Panc1 (cell line): Measurements from ENCODE around the gene MROH2A. TPM values are rescaled to one million over a fixed set of nuclear protein-coding genes. Genes with fewer than 3 reads are reported as not detected.

Experiments
- ATAC-seq: fragments of 200-7000 bp; cut with Tn5 transposase; 2 replicates; pipeline ENCODE4 v1.9.1; 2020; ENCODE audit warnings: mild to moderate bottlenecking, moderate library complexity
- BruUV-seq: library from RNA; stranded (reverse); fragments of 400-500 nt; replicated peaks from 2 replicates; lab custom pipeline; 2021; lab: Mats Ljungman, UMichigan
- CTCF ChIA-PET: fragments of 300-600 bp; sonication (Branson Sonifier 250); formaldehyde crosslinking; loops from one replicate; lab custom pipeline; 2022; ENCODE audit warnings: antibody characterized with exemption; lab: Charles Lee
- POLR2A ChIA-PET: fragments of 300-600 bp; sonication (Branson Sonifier 250); formaldehyde crosslinking; loops from one replicate; lab custom pipeline; 2022; ENCODE audit warnings: antibody characterized with exemption; lab: Charles Lee
- DNase-seq: peaks from one replicate; pipeline ENCODE4 v3.0.0-alpha.2; 2010; ENCODE audit warnings: low read depth, low spot score
- H3K27ac ChIP-seq: 2 replicates; pipeline ENCODE4 v1.5.1; 2011; ENCODE audit warnings: mild to moderate bottlenecking, low read length, inconsistent platforms
- H3K27me3 ChIP-seq: fragments of 200-500 bp; sonication (Bioruptor generic); 2 replicates; pipeline ENCODE4 v1.6.0; 2014; ENCODE audit warnings: low read length, inconsistent platforms; ENCODE audit not compliant: control insufficient read depth, insufficient read depth
- H3K36me3 ChIP-seq: fragments of 200-500 bp; sonication (Bioruptor generic); 2 replicates; pipeline ENCODE4 v1.5.1; 2014; ENCODE audit warnings: inconsistent platforms, mild to moderate bottlenecking, low read length, moderate library complexity; ENCODE audit not compliant: control insufficient read depth, insufficient read depth
- H3K4me1 ChIP-seq: 2 replicates; pipeline ENCODE4 v1.5.1; 2011; ENCODE audit warnings: inconsistent platforms, mild to moderate bottlenecking, low read length, moderate library complexity; ENCODE audit not compliant: control insufficient read depth, insufficient read depth
- H3K4me3 ChIP-seq, 2 experiments: 2 replicates each; pipeline ENCODE4 v1.5.1; 2011 to 2012; ENCODE audit warnings: low read depth in 2 of 2, low read length in 2 of 2, mild to moderate bottlenecking in 2 of 2, inconsistent platforms in 1 of 2, moderate library complexity in 1 of 2
- H3K9me3 ChIP-seq: fragments of 200-500 bp; sonication (Bioruptor generic); 2 replicates; pipeline ENCODE4 v1.5.1; 2014; ENCODE audit warnings: low read depth, mild to moderate bottlenecking, inconsistent platforms, low read length, moderate library complexity; ENCODE audit not compliant: control insufficient read depth, insufficient read depth
- POLR2AphosphoS5 ChIP-seq: IDR thresholded peaks from 2 replicates; pipeline ENCODE4 v1.6.1; 2012; ENCODE audit warnings: mild to moderate bottlenecking, low read depth, low read length, moderate library complexity
- SIN3A ChIP-seq: IDR thresholded peaks from 2 replicates; pipeline ENCODE4 v1.6.1; 2012; ENCODE audit warnings: low read depth, mild to moderate bottlenecking, low read length, moderate library complexity, borderline replicate concordance; ENCODE audit not compliant: insufficient read depth
- TCF7L2 ChIP-seq: IDR thresholded peaks from 2 replicates; pipeline ENCODE4 v1.6.1; 2011; ENCODE audit warnings: mild to moderate bottlenecking, low read depth, low read length, inconsistent platforms
- in situ Hi-C: cut with HindIII; loops from 2 replicates; pipeline ENCODE4 v1.10.0; 2016; ENCODE audit warnings: low sequenced_read_pairs, low pct_unique_long_range_greater_than_20kb
- intact Hi-C: fragments of 100-400 bp; cut with micrococcal nuclease; formaldehyde crosslinking; loops from one replicate; pipeline ENCODE4 v1.10.0; 2022; ENCODE audit not compliant: unreplicated experiment
- total RNA-seq: library from RNA; stranded (reverse); gene quantifications from one replicate; pipeline ENCODE4 v1.2.1, GENCODE V29; 2021; ENCODE audit not compliant: unreplicated experiment
- TF ChIP-seq, protein P1 (sequence below), 2 experiments: IDR thresholded peaks; 2 replicates each; pipeline ENCODE4 v1.6.1; 2011 to 2012; ENCODE audit warnings: low read depth in 2 of 2, control low read depth in 1 of 2, low read length in 1 of 2, mild to moderate bottlenecking in 1 of 2, moderate library complexity in 1 of 2; ENCODE audit not compliant: insufficient read depth in 1 of 2
- TF ChIP-seq, protein P2 (sequence below): fragments of 450-650 bp; IDR thresholded peaks from 2 replicates; pipeline ENCODE4 v1.5.1; 2017; ENCODE audit warnings: mild to moderate bottlenecking

MROH2A gene
- total RNA-seq, 1 experiment from 2014 or later, result not detected

DNA sequence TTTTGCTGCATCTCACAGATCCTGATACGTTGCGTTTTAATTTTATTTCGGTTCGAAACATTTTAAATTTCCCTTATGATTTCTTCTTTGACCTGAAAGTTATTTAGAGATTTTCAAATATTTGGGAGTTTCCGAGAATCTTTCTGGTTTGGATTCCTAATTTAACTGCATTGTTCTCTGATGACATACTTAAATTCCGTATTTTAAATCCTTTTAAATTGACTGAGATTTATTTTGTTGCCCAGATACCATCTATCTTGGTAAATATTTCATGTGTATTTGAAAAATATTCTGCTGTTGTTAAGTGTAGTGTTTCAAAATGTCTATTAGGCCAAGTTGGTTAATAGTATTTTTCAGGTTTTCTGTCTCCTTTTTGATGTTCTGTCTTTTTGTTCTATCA lies 37.7 kb downstream of the MROH2A start:
- POLR2A ChIA-PET, result interaction anchor here (0.6 kb wide), 1 partner anchor 306 kb away, joined by 4 read pairs; no protein-coding TSS in a partner anchor

DNA sequence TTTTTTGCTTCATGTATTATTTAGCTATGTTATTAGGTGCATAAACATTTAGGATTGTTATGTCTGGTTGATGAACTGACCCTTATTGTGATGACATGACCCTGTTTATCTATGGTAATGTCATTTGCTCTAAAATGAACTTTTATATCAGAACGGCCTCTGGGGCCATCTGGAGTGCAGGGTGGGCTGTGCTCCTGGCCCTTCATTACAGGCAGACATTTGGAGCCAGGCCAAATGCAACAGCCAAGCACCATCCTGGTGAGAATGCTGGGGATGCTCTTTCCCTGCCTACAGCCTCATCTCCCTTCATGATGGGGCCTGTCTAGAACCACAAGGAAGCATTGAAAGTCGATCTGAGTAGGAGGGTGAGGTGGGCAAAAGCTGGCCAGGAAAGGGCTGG lies 38.2 kb downstream of the MROH2A start:
- intact Hi-C loops (no loop called here), in situ Hi-C loops (no loop called here)
- no peaks in the 10 kb centered on the region for H3K4me1 ChIP-seq
- H3K9me3 ChIP-seq, result no peaks in the 10 kb centered on the region
- ChIA-PET CTCF (no interaction called here), POLR2A (interaction anchor here (0.6 kb wide), 1 partner anchor 306 kb away, joined by 4 read pairs; no protein-coding TSS in a partner anchor)
- no peak for DNase-seq
- H3K36me3 ChIP-seq, result no peaks in the 10 kb centered on the region
- no peak overlapping the region for H3K4me3 ChIP-seq
- no peak for TF ChIP-seq POLR2AphosphoS5
- TF ChIP-seq, protein P1, sequence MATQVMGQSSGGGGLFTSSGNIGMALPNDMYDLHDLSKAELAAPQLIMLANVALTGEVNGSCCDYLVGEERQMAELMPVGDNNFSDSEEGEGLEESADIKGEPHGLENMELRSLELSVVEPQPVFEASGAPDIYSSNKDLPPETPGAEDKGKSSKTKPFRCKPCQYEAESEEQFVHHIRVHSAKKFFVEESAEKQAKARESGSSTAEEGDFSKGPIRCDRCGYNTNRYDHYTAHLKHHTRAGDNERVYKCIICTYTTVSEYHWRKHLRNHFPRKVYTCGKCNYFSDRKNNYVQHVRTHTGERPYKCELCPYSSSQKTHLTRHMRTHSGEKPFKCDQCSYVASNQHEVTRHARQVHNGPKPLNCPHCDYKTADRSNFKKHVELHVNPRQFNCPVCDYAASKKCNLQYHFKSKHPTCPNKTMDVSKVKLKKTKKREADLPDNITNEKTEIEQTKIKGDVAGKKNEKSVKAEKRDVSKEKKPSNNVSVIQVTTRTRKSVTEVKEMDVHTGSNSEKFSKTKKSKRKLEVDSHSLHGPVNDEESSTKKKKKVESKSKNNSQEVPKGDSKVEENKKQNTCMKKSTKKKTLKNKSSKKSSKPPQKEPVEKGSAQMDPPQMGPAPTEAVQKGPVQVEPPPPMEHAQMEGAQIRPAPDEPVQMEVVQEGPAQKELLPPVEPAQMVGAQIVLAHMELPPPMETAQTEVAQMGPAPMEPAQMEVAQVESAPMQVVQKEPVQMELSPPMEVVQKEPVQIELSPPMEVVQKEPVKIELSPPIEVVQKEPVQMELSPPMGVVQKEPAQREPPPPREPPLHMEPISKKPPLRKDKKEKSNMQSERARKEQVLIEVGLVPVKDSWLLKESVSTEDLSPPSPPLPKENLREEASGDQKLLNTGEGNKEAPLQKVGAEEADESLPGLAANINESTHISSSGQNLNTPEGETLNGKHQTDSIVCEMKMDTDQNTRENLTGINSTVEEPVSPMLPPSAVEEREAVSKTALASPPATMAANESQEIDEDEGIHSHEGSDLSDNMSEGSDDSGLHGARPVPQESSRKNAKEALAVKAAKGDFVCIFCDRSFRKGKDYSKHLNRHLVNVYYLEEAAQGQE (IDR thresholded peaks at IDR 0.05; ENCODE audit: insufficient read depth in 1 of 2, low read depth in 2 of 2, low read length in 1 of 2), result no peak
- no peak for TF ChIP-seq SIN3A
- TF ChIP-seq TCF7L2, result no peak
- TF ChIP-seq, protein P2, sequence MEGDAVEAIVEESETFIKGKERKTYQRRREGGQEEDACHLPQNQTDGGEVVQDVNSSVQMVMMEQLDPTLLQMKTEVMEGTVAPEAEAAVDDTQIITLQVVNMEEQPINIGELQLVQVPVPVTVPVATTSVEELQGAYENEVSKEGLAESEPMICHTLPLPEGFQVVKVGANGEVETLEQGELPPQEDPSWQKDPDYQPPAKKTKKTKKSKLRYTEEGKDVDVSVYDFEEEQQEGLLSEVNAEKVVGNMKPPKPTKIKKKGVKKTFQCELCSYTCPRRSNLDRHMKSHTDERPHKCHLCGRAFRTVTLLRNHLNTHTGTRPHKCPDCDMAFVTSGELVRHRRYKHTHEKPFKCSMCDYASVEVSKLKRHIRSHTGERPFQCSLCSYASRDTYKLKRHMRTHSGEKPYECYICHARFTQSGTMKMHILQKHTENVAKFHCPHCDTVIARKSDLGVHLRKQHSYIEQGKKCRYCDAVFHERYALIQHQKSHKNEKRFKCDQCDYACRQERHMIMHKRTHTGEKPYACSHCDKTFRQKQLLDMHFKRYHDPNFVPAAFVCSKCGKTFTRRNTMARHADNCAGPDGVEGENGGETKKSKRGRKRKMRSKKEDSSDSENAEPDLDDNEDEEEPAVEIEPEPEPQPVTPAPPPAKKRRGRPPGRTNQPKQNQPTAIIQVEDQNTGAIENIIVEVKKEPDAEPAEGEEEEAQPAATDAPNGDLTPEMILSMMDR, result no peak
- H3K27me3 ChIP-seq, result no peaks in the 10 kb centered on the region
- no peak for ATAC-seq
- H3K27ac ChIP-seq, result no peak overlapping the region
- no TSS peak for BruUV-seq

More for the DNA sequence above, 37.7 kb downstream of the MROH2A start:
- no peak for TF ChIP-seq POLR2AphosphoS5
- no peak for TF ChIP-seq SIN3A
- TF ChIP-seq, protein P1 (IDR thresholded peaks at IDR 0.05; ENCODE audit: insufficient read depth in 1 of 2, low read depth in 2 of 2, low read length in 1 of 2), result no peak
- no peak overlapping the region for H3K27ac ChIP-seq
- no peaks in the 10 kb centered on the region for H3K9me3 ChIP-seq
- intact Hi-C loops, result no loop called here
- no peaks in the 10 kb centered on the region for H3K4me1 ChIP-seq
- in situ Hi-C loops, result no loop called here
- H3K4me3 ChIP-seq, result no peak overlapping the region
- H3K27me3 ChIP-seq, result no peaks in the 10 kb centered on the region
- no TSS peak for BruUV-seq
- no peaks in the 10 kb centered on the region for H3K36me3 ChIP-seq
- DNase-seq (no peak), ATAC-seq (no peak)
- CTCF ChIA-PET, result no interaction called here
